ENCODE data around the gene CPED1.

DNA sequence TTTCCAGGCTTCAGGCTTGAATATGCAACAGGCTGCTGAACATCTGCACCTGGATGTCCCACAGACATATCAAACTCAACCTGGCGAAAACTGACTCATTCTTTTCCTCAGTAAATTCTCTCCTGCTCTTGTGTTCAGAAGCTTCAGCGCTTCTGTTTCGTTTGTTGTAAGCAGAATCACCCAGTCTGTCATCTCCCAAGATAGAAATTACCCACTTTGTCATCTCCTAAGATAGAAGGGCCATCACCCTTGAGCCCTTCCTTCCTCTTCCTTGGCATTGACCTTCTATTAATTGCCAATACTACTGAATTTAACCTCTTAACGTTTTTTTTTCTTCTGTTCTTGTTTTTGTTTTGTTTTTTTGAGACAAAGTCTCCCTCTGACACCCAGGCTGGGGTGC, 59.7 kb downstream of the CPED1 start:
- no peak for TF ChIP-seq POLR2AphosphoS5 (IDR thresholded peaks at IDR 0.05; ENCODE audit: borderline replicate concordance, low read depth, low read length)
- TF ChIP-seq EZH2 (IDR thresholded peaks at IDR 0.05): no peak
